ENCODE results near the gene ARSI.
A peak's percentile ranks its signal among the peaks of the same experiment; 100 is the strongest.

The ARSI gene

DNA sequence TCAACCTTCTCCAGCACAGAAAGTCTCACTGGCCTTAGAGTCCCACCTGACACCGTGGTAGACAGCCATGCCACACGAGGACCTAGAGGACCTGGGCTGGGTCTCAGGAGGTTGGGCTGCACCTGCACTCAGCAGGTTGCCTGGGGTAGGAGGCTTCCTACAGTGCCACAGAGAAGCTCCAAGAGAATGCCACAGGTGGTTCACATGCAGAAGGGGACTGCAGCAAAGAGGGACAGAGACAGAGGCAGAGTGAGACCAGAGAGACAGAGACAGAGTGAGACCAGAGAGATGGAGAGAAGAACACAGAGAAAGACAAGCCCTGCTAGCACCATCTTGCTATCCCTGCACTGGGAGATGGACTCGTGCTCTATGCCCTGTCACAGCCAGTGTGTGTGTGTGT is 18.8 kb downstream of the ARSI start:
- TF ChIP-seq, protein P1, sequence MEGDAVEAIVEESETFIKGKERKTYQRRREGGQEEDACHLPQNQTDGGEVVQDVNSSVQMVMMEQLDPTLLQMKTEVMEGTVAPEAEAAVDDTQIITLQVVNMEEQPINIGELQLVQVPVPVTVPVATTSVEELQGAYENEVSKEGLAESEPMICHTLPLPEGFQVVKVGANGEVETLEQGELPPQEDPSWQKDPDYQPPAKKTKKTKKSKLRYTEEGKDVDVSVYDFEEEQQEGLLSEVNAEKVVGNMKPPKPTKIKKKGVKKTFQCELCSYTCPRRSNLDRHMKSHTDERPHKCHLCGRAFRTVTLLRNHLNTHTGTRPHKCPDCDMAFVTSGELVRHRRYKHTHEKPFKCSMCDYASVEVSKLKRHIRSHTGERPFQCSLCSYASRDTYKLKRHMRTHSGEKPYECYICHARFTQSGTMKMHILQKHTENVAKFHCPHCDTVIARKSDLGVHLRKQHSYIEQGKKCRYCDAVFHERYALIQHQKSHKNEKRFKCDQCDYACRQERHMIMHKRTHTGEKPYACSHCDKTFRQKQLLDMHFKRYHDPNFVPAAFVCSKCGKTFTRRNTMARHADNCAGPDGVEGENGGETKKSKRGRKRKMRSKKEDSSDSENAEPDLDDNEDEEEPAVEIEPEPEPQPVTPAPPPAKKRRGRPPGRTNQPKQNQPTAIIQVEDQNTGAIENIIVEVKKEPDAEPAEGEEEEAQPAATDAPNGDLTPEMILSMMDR (IDR thresholded peaks at IDR 0.05; ENCODE audit: low read depth, low read length), result no peak
- no peak for DNase-seq (ENCODE audit: low read depth in 2 of 2)
- no peak overlapping the region for H3K4me3 ChIP-seq (replicated peaks in 1 of 2; ENCODE audit: low read depth in 2 of 2, low read length in 2 of 2)

GRCh38 chr5:150281987-150282386 is 20.7 kb downstream of the ARSI start:
- H3K4me3 ChIP-seq (replicated peaks in 1 of 2; ENCODE audit: low read depth in 2 of 2, low read length in 2 of 2), result no peak overlapping the region
- TF ChIP-seq, protein P1 (IDR thresholded peaks at IDR 0.05; ENCODE audit: low read depth, low read length), result no peak
- no peak for DNase-seq (ENCODE audit: low read depth in 2 of 2)

- no peak for DNase-seq (ENCODE audit: low read depth in 2 of 2)
- H3K4me3 ChIP-seq (replicated peaks in 1 of 2; ENCODE audit: low read depth in 2 of 2, low read length in 2 of 2), result no peak overlapping the region
- TF ChIP-seq, protein P1 (IDR thresholded peaks at IDR 0.05; ENCODE audit: low read depth, low read length), result no peak
Observed at GRCh38 chr5:150279330-150280020, 23.2 kb downstream of the ARSI start.

- peak; percentile 64 to 69 for DNase-seq (ENCODE audit: low read depth in 2 of 2)
- no peak overlapping the region for H3K4me3 ChIP-seq (replicated peaks in 1 of 2; ENCODE audit: low read depth in 2 of 2, low read length in 2 of 2)
- TF ChIP-seq, protein P1 (IDR thresholded peaks at IDR 0.05; ENCODE audit: low read depth, low read length), result no peak
Observed at GRCh38 chr5:150278916-150279315, 23.8 kb downstream of the ARSI start.

GRCh38 chr5:150278046-150278730 is 24.5 kb downstream of the ARSI start:
- TF ChIP-seq, protein P1 (IDR thresholded peaks at IDR 0.05; ENCODE audit: low read depth, low read length), result no peak
- no peak overlapping the region for H3K4me3 ChIP-seq (replicated peaks in 1 of 2; ENCODE audit: low read depth in 2 of 2, low read length in 2 of 2)
- peak; percentile 24 to 31 for DNase-seq (ENCODE audit: low read depth in 2 of 2)

GRCh38 chr5:150277043-150277442 is 25.7 kb downstream of the ARSI start:
- no peak for DNase-seq (ENCODE audit: low read depth in 2 of 2)
- no peak overlapping the region for H3K4me3 ChIP-seq (replicated peaks in 1 of 2; ENCODE audit: low read depth in 2 of 2, low read length in 2 of 2)
- TF ChIP-seq, protein P1 (IDR thresholded peaks at IDR 0.05; ENCODE audit: low read depth, low read length), result no peak
